Midbrain (tissue), 1 donor: ENCODE data around the gene GPR32.
"Not testable (repeated sequence)": the region's sequence is repeated elsewhere in the genome, so short reads cannot be mapped to it uniquely, and the experiment has no call there.

ENCODE experiments used
- DNase-seq: peaks from one replicate; lab custom pipeline; 2025; lab: John Stamatoyannopoulos, UW

The GPR32 gene

DNA sequence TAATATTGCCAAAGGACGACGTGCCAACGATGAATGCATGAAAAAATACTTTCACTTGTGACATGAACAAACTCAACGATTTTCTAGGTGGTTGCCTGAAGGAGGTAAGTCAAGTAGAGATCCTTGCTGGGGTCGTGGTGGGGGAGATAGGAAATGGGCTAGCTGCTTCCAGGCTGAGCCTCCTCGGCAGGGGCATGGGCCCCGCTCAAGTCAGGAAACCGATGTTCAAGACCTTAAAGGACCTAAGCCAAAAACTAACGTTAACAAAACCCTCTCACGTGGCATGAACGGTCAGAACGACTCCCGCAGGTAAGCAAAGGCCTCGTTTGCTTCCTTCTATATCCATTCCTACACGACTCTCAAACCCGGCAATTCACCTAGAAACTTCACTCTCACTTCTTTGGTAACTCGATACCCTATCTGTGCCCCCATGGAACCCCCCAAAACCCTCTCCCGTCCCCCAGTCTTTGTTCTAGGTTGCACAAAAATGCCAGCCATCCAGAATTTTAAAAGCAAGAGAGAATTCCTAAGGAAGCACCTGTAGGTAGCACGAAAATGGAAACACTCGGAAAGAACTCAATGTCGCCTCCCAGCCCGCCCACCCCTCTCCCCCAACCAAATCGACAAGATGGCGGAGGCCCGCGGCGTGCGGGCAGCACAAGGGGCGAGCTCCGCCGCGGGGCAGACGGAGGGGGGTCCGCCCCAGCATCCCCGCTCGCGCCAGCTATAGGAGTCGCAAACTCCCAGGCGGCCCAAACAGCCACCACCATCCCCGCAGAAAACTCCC, 33.6 kb downstream of the GPR32 start:
- DNase-seq = no peak

DNA sequence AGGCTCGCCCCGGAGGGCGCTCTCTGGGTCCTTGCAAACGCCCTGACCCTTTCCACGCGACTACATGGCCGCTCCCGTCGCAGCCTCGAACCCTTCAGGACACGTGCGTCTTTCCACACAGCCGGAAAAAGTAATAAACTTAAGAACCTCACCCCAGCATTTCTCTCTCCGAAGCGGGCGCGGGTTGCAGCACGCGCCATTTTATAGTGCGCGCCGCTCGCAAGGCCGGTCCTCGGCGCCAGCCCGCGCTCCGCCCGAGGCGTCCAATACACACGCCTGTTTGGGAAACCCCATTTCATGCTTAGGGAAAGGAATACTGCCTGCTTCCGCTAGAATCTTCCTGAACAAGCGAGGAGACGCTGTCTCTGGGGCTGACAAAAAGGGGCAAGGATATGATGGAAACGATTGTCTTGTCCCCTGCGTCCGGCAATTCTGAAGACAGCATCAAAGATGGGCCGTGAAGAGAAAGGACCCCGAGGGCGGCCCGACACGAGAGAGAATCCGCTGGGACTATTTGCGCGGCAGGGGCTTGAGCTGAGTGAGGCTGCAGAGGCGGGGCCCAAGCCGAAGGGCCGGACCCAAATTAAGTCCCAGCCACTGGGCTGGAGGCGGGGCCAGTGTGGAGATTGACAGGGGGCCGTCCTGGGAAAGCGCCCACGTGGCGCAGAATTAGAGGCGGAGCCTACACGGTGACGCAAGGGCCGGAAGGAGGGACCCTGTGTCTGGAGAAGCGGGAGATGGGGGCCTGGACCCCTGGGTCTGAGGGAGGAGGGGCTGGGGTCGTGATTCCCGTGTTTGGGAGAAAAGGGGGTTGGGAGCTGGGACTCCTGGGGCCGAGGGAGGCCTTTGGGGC, 34.4 kb downstream of the GPR32 start:
- DNase-seq = peak; percentile 98

DNA sequence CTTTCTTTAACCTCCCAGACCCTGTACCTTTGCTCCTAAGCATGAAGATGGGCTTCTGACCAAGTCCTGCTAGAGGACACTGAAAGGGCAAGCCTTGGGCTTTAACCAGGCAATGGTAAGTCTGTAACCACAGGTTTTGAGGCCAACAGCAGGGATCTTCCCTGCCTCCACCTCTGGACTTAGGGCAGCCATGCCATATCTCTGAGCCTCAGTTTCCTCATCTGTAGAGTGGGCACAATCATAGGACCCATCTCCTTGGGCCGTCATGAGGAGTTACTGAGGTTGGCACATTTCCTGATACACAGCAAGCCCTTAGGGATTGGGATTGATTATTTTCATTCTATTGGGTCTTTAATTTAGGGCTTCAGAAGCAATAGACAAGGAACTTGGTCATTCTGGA, 38.6 kb downstream of the GPR32 start:
- DNase-seq = no peak

DNA sequence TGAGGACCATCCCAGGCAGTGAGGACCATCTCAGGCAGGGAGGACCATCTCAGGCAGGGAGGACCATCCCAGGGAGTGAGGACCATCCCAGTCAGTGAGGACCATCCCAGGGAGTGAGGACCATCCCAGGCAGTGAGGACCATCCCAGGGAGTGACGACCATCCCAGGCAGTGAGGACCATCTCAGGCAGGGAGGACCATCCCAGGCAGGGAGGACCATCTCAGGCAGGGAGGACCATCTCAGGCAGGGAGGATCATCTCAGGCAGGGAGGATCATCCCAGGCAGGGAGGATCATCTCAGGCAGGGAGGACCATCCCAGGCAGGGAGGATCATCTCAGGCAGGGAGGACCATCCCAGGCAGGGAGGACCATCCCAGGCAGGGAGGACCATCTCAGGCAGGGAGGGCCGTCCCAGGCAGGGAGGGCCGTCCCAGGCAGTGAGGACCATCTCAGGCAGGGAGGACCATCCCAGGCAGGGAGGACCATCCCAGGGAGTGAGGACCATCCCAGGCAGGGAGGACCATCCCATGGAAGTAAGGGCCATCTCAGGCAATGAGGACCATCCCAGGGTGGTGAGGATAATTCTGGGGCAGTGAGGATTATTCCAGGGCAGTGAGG, 41.5 kb downstream of the GPR32 start:
- not testable (repeated sequence) for DNase-seq

DNA sequence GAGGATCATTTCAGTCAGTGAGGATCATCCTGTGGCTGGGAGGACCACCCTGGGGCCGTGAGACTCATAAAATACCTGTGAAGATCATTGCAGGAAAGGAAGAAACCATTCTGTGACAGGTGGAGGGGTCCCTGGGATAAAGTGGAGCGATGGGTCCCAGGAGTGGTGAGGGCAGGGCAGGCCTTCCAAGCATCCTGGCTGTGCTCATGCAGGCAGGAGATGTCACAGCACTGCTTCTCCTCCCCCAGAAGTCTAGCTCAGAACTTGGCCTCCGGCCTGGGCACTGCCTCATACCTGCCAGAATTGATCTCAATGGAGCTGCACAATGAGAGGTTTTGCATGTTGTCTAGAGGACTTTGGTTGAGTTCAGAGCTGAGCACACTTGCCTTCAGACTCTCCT, 42.2 kb downstream of the GPR32 start:
- no peak for DNase-seq

DNA sequence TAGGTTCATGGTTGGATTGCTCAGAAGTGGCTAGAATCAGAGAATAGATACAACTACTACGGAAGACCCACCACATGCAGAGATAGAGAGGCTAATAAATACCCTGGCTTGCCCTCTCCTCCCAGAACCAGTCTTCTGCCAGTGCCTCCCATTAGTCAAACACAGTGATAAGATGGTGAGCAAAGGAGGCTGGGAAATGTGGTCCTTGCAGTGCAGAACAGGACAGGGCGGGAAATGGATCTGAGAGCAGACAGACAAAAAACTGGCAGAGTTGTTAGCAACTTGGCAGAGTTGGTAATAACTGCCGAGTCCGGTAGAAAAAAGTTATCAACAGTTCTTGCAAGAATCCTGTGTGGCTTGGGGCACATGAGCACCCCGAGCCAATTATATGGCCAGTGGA, 44.6 kb downstream of the GPR32 start:
- DNase-seq = no peak

DNA sequence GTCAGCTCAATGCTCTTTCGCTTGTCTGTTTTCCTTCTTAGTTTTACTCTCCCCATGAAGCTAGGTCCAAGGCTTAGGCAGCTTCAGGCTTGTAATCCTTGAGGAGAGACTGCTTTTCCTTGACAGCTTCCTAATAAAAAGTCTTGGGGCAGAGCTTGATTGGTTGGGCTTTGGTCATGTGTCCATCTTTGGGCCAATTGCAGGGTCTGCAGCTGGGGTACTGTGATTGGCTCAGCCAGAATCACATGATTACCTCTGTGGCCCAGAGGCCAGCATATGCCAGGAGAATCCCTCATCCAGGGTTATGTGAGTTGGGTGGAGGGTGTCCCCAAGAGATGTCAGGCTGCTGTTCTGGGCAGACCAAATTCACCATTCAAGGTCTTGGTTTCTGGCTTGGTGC, 45.2 kb downstream of the GPR32 start:
- no peak for DNase-seq

DNA sequence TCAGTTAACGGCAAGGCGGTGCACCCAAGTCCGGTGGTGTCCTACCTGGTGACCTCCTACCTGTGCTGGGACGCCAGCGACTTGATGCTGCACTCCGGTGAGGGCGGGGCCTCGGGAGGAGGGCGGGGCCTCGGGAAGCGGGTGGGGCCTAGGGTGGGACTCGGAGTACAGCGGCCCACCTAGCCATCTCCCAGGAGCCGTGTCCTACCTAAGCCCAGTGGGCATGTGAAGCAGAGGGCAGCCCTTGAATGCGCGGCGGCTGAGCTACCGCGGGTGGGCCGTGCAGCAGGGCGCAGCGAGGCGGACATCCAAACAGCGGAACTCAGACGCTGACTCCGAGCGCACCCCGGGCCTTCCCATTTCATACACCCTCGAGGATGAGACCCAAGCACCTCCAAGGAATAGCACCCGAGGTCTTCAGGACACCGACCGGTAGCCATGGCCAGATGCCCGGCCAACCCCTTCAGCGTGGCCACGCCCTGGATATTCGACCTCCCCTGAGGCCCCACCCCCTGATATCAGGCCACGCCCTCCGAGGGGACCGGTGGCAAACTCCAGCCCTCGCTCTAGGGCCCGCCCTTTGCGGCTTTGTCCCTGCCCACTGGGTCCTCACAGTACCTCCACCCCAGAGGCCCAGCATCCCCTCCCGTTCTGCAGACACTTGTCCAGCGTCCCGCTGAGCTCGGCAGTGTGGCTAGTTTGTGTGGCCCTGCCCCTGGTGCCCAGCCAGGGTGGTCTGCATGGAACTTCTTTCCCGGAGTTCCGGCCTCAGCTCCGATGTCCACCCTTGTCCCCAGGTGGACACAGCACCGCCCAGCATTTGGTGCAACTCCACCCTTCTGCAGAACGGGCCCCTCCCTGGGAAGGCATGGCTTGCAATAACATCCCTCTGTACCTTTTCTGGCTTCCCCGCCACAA, 47.9 kb downstream of the GPR32 start:
- DNase-seq = no peak

DNA sequence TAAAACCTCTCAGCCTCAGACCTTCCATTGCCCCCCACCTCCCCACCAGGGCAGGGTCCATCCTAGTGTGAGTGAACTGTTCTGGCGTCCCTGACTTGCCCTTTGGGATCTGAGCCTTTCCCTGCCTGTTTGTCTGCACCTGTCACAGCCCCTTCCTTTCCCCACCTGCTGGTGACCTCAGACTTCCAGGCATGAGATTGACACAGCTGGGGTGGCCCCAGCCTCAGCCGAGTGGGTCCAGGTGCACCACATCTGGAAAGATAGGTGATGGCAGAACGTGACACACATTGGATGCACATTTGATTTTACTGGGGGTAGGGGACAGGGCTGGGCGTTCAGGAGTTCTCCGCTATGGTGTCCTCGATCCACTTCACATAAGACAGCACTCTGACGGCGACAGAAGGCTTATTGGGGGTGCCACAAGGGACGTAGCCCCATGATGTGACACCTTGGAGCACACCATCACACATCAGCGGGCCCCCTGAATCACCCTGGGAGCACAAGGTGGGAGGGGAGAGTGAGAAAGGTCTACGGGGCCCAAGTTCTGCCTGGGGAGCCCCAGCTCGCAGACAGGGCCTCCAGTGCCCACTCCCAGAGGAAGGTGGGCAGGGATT, 48.7 kb downstream of the GPR32 start:
- no peak for DNase-seq

DNA sequence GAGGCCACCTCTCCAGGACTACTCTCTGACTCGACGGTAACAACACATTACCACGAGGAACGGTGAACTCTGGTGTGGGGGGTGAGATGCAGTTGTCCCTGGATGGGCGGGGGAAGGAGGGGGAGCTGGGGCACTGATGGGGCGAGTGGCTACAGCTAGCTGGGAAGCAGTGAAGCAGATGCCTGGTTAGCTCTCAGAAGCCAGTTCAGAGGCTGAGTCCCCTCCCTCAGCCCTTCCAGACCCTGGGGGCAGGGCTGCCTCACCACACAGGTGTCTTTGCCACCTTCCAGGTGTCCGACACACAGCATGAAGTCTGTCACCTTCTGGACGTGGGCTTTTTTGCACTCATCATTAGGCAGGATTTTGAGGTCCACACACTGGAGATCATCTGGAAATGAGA, 49.4 kb downstream of the GPR32 start:
- no peak for DNase-seq

DNA sequence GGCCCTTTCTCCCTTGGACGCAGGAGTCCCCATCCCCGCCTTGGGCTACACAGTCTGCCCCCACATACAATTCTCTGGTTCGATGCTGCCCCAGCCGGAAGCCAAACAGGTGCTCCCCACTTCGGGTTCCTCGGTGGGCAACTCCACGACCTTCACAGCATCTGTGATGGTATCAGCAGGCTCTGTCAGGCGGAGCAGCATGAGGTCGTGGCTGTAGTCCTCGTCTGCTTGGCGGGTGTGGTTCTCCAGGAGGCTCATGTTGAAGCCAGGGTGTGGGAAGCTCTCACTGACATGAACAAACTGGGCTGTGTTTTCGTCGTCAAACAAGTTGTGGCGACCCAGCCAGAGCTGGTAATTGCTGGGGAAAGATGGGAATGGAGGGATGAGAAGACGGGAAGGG, 49.8 kb downstream of the GPR32 start:
- DNase-seq = no peak

DNA sequence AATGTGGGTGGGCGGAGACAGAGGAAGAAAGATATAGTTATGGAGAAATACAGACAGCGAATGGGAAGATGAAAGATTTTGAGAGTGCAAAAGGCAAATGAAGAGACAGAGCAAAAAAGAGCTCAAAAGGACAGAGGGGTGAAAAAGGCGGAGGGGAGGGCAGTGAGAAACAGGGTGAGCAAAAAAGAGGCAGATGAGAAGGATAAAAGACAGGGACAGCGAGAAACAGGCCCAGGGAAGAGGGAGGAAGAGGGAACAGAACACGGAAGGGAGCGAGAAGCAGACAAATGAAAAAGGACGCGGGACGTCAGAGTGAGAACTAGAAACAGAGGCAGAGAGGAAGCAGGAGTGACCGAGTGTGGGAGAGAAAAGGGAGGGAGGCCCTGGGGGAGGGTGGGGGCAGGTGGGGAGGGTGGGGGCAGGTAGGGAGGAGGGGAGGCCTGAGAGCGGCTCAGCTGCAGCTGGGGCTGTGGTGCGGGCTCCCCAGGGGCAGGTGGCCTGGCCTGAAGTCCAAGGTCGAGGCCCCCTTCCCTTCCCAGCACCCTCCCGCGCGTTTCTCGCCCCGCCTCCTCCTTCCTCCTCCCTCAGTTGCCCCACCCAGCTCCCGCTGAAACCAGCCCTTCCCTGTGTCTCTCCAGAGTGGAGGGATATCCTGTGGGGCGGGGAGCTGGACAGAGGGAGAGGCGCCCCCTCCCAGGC, 50.4 kb downstream of the GPR32 start:
- DNase-seq = no peak

DNA sequence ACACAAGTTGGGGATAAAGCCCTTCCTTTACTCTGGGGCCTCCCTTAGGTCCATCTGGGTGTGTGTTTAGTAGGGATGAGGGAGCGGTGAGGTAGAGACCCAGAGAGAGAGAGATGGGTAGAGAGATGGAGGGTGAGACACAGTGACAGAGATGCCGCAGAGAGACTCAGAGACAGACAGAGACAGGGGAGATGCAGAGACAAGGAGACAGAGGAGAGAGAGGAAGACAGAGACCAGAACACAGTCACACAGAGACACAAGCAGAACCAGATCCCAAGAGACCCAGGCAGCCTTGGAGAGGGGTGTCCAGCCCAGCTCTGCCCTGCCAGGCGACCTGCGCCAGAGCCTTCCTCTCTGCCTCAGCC, 51.0 kb downstream of the GPR32 start:
- no peak for DNase-seq
